ENCODE results near the gene SNED1. TPM values are rescaled to one million over a fixed set of nuclear protein-coding genes. Genes with fewer than 3 reads are reported as not detected.
"Not testable (repeated sequence)": the region's sequence is repeated elsewhere in the genome, so short reads cannot be mapped to it uniquely, and the experiment has no call there.

SNED1 gene
- total and polyA plus RNA-seq, 9 donors, result 1.3 to 4.6 (median 2.7) TPM

DNA sequence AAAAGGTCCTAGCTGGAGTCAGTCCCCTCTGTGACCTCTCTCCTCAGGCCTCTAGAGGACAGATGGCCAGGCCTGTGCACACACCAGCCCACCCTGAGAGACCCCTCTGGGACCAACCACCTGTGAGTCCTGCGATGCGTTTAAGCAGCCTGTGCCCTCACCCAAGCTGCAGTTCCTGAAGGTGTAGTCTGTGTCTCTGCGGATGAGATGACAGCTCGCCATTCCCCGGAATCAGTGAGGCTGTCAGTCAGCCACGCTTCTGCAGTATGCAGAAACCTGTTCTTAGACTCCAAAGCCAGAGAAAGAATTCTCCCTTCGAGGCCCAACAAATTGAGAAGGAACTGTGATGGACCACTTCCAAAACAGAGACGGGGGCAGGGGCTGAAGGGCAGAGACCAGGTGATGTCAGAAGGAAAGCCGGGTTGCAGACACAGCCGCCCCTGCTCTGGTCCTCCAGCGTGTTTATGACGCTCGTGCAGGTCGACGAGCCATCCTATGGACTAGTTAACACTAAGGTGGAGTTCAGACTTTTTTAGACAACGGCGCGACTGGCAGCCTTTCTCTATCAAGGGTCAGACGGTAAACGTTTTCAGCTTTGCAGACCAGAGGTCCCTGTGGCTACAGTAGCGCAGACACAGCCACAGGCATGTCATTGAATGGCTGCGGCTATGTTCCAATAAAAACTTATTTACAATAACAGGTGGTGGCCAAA, 93.5 kb downstream of the SNED1 start:
- H3K4me3 ChIP-seq (ENCODE audit: low read length), result no peak overlapping the region
- H3K36me3 ChIP-seq (ENCODE audit: control insufficient read depth, insufficient read depth, low read length), result peaks cover 78% of the 10 kb centered on the region
- DNase-seq, result no peak
- H3K9me3 ChIP-seq (replicated peaks; ENCODE audit: control insufficient read depth, low read depth, low read length), result no peaks in the 10 kb centered on the region
- no peaks in the 10 kb centered on the region for H3K27me3 ChIP-seq (ENCODE audit: control insufficient read depth, insufficient read depth, low read length)
- WGBS (ENCODE audit: insufficient coverage), result 87% methylated on average over 22 of the region's 22 CpGs
- H3K27ac ChIP-seq (ENCODE audit: low read length), result no peak overlapping the region
- H3K4me1 ChIP-seq (ENCODE audit: control insufficient read depth, insufficient read depth, low read length), result no peaks in the 10 kb centered on the region

DNA sequence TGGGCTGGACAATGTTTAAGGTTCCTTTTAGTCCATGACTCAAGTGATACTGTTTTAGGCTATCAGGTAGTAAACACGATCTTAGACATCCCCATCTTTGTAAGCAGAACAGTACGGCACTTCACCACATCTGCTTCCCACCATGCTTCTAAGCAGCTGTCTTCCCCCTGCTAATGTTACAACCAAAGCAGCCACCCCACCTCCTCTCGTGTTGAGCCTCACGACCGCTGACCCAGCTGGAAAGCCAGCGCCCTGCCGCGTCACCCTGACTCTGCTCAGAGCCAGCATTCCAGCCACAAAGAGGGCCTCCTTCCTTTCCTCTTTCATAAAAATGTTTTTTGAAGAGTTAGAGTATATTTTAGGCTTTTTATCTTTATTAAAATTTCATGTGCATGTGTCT, 94.3 kb downstream of the SNED1 start:
- H3K36me3 ChIP-seq (ENCODE audit: control insufficient read depth, insufficient read depth, low read length), result peaks cover 78% of the 10 kb centered on the region
- H3K4me3 ChIP-seq (ENCODE audit: low read length), result no peak overlapping the region
- H3K27me3 ChIP-seq (ENCODE audit: control insufficient read depth, insufficient read depth, low read length), result no peaks in the 10 kb centered on the region
- no peaks in the 10 kb centered on the region for H3K9me3 ChIP-seq (replicated peaks; ENCODE audit: control insufficient read depth, low read depth, low read length)
- DNase-seq, result no peak
- 68% methylated on average over 3 of the region's 8 CpGs for WGBS (ENCODE audit: insufficient coverage)
- no peaks in the 10 kb centered on the region for H3K4me1 ChIP-seq (ENCODE audit: control insufficient read depth, insufficient read depth, low read length)
- H3K27ac ChIP-seq (ENCODE audit: low read length), result no peak overlapping the region

DNA sequence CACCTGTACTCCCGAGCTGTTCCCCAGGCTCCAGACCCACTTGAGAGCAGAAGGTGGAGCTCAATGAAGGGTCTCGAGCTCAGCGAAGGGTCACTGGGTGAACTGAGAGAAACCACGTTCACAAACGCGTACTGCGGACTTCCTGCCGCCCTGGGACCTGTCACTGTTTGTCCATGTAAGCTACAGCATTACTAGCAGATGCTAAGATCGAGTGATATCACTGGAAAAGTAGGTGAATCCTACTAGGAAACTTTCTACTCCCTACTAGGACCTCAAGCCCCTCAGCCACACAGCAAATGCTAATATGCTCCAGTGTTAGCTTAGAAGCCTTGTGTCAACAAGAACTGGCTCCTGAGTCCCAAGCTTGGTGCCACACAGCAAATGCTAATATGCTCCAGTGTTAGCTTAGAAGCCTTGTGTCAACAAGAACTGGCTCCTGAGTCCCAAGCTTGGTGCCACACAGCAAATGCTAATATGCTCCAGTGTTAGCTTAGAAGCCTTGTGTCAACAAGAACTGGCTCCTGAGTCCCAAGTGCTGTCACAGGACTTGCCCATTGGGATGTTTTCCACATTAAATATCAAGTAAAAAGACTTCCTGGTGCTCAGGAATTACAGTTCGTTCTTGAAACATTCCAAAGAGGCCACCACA, 94.8 kb downstream of the SNED1 start:
- not testable (repeated sequence) for H3K9me3 ChIP-seq (replicated peaks; ENCODE audit: control insufficient read depth, low read depth, low read length); DNase-seq; H3K27ac ChIP-seq (ENCODE audit: low read length); H3K27me3 ChIP-seq (ENCODE audit: control insufficient read depth, insufficient read depth, low read length); H3K4me1 ChIP-seq (ENCODE audit: control insufficient read depth, insufficient read depth, low read length); H3K4me3 ChIP-seq (ENCODE audit: low read length)
- peaks cover 76% of the 10 kb centered on the region for H3K36me3 ChIP-seq (ENCODE audit: control insufficient read depth, insufficient read depth, low read length)
- 77% methylated on average over 8 of the region's 10 CpGs for WGBS (ENCODE audit: insufficient coverage)

DNA sequence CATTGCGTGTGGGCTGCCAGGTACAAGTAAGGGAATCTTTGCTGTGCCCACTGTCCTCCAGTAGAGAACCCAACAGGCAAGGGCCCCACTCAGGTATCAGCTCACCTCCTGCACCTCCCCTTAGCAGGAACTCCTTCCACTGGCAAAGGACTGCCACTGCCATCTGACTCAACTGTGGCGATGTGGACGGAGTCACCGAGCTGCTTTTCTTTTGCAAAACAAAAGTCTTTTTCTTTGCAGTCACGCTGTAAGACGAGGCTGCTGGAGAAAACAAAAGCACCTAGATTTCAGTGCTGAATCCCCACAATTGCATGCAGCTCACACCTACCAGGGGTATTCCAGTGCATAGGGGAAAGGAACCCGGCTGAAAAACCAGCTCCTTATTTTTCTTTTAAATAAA, 95.8 kb downstream of the SNED1 start:
- Histone ChIP-seq H3K36me3 (ENCODE audit: control insufficient read depth, insufficient read depth, low read length) (peaks cover 75% of the 10 kb centered on the region), H3K4me1 (ENCODE audit: control insufficient read depth, insufficient read depth, low read length) (no peaks in the 10 kb centered on the region), H3K27ac (ENCODE audit: low read length) (no peak overlapping the region), H3K9me3 (replicated peaks; ENCODE audit: control insufficient read depth, low read depth, low read length) (no peaks in the 10 kb centered on the region), H3K4me3 (ENCODE audit: low read length) (no peak overlapping the region), H3K27me3 (ENCODE audit: control insufficient read depth, insufficient read depth, low read length) (no peaks in the 10 kb centered on the region)
- WGBS (ENCODE audit: insufficient coverage), result 91% methylated on average over 5 of the region's 7 CpGs
- no peak for DNase-seq

DNA sequence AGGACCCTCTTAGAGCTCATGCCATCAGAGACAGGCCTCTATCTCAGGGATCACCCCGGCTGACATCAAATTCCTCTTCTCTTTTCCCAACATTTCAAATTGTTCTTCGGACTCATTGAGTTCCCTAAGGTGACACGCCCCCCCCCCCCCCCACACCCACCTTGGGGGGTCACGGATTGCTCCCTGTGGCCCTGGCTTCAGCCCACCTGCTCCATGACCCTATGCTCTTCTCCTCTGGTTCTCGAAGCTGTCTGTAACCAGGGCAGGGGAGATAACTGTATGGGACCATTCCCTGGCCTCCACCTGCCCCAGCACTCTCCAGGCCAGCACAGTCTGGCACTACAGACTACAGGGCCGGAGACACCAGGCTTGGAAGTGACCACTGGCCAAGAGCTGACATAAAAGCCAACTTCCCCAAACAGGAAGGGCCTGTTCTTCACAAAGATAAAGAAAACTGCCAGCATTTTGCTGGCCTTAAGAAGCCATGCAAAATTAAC, 96.6 kb downstream of the SNED1 start:
- Histone ChIP-seq H3K9me3 (replicated peaks; ENCODE audit: control insufficient read depth, low read depth, low read length) (no peaks in the 10 kb centered on the region), H3K4me3 (ENCODE audit: low read length) (no peak overlapping the region), H3K4me1 (ENCODE audit: control insufficient read depth, insufficient read depth, low read length) (no peaks in the 10 kb centered on the region), H3K36me3 (ENCODE audit: control insufficient read depth, insufficient read depth, low read length) (peaks cover 76% of the 10 kb centered on the region), H3K27ac (ENCODE audit: low read length) (no peak overlapping the region), H3K27me3 (ENCODE audit: control insufficient read depth, insufficient read depth, low read length) (no peaks in the 10 kb centered on the region)
- no peak for DNase-seq
- 81% methylated on average over 4 of the region's 6 CpGs for WGBS (ENCODE audit: insufficient coverage)

DNA sequence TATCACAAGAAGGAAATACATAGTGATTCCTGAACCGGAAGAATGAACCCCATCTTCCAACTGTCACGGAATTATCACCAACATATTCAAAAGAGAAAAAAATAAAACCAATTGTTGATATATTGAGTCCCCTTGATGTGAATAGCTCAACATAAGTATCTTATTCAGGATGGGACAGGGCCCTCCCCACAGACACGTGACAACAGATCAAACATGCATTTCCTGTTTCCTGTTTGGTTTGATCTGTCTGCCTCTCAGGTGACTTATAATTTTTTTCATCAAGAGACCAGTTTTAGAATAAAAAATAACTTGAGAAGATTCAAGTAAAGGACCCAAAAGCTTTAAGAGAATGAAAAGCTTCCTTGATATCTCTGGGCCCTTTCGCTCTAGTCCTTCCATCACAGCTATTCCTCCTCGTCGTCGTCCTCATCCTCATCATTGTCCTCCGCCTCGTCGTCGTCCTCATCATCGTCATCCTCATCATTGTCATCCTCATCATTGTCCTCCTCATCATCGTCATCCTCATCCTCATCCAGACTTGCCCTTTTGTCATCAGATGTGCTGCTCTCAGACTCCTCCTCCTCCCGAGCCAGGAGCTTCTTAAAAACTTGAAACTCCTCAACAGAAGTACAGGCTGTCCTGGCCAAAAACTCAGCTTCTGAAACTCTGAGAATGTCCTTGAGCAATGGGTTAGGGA, 97.3 kb downstream of the SNED1 start:
- 93% methylated on average over 10 of the region's 14 CpGs for WGBS (ENCODE audit: insufficient coverage)
- no peak for DNase-seq
- Histone ChIP-seq H3K27me3 (ENCODE audit: control insufficient read depth, insufficient read depth, low read length) (no peaks in the 10 kb centered on the region), H3K4me3 (ENCODE audit: low read length) (no peak overlapping the region), H3K27ac (ENCODE audit: low read length) (no peak overlapping the region), H3K4me1 (ENCODE audit: control insufficient read depth, insufficient read depth, low read length) (no peaks in the 10 kb centered on the region), H3K36me3 (ENCODE audit: control insufficient read depth, insufficient read depth, low read length) (peaks cover 75% of the 10 kb centered on the region), H3K9me3 (replicated peaks; ENCODE audit: control insufficient read depth, low read depth, low read length) (no peaks in the 10 kb centered on the region)

DNA sequence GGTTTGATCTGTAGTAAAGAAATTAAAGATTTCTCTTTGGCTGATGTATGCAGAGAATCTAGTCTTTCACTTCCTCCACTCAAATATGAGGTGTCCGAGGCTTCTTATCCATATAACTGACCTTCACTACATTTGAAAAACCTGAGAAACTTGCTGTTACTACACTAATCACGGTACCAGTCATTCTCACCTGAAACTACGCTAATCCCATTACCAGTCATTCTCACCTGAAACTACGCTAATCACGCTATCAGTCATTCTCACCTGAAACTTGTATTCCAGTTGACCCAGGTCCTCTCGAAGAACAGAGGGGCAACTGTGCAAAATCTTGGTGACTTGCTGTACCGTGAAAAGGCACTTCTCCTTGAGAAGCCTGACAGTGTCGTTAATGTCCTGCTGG, 98.6 kb downstream of the SNED1 start:
- peaks cover 63% of the 10 kb centered on the region for H3K36me3 ChIP-seq (ENCODE audit: control insufficient read depth, insufficient read depth, low read length)
- DNase-seq, result no peak
- peaks cover 6% of the 10 kb centered on the region for H3K4me1 ChIP-seq (ENCODE audit: control insufficient read depth, insufficient read depth, low read length)
- H3K4me3 ChIP-seq (ENCODE audit: low read length), result no peak overlapping the region
- no peak overlapping the region for H3K27ac ChIP-seq (ENCODE audit: low read length)
- WGBS (ENCODE audit: insufficient coverage), result 92% methylated on average over 8 of the region's 8 CpGs
- no peaks in the 10 kb centered on the region for H3K27me3 ChIP-seq (ENCODE audit: control insufficient read depth, insufficient read depth, low read length)
- H3K9me3 ChIP-seq (replicated peaks; ENCODE audit: control insufficient read depth, low read depth, low read length), result no peaks in the 10 kb centered on the region

DNA sequence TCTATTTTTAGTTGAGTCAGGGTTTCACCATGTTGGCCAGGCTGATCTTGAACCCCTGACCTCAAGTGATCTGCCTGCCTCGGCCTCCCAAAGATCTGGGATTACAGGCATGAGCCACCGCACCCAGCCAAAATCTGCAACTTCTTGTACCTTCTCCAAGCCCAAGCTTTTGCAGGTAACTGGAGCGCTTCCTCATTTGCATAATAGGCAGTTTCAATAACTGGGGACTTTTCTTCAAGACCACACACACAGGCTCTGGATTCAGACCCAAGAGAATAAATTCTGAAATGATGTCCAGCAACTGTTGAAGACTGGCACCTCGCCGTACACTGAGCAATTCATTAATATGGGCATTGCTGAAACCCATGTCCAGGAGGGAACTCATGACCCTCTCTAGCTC, 100.8 kb downstream of the SNED1 start:
- no peak overlapping the region for H3K27ac ChIP-seq (ENCODE audit: low read length)
- no peak overlapping the region for H3K4me3 ChIP-seq (ENCODE audit: low read length)
- H3K4me1 ChIP-seq (ENCODE audit: control insufficient read depth, insufficient read depth, low read length), result peaks cover 15% of the 10 kb centered on the region
- no peaks in the 10 kb centered on the region for H3K27me3 ChIP-seq (ENCODE audit: control insufficient read depth, insufficient read depth, low read length)
- no peaks in the 10 kb centered on the region for H3K9me3 ChIP-seq (replicated peaks; ENCODE audit: control insufficient read depth, low read depth, low read length)
- no peak for DNase-seq
- 95% methylated on average over 5 of the region's 5 CpGs for WGBS (ENCODE audit: insufficient coverage)
- peaks cover 49% of the 10 kb centered on the region for H3K36me3 ChIP-seq (ENCODE audit: control insufficient read depth, insufficient read depth, low read length)

DNA sequence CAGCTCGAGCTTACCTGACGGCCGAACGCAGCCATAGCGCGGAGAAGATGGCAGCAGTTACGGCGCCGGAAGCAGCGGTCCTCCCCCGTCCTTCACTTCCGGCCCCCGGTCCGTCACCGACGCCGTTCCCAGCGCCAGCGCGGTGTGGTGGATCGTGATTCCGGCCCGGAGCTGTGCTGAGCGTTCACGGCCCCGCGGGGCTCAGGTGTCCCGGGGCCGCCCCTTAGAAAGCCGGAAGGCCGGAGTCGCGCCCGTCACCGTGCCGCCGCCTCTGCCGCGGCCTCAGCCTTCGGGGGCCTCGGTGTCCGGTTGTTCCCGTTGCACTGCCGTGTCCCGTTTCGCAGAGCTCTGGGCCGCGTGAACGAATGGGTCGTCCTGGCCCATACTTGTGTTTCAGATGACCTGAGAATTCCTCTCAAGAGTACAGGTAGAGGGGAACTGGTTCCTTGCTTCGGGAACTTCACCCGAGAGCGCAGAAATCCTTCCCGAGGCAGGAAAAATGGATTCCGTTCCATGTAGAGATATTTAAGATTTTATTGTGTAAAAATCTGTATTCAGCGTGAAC, 103.9 kb downstream of the SNED1 start, which contains the start of gene MTERF4:
TSS of gene MTERF4 (minus strand) at position 49 of the 565 bp plus-strand sequence. CDS start at position 35, 14 bp downstream.
- Histone ChIP-seq H3K36me3 (ENCODE audit: control insufficient read depth, insufficient read depth, low read length) (peaks cover 26% of the 10 kb centered on the region), H3K9me3 (replicated peaks; ENCODE audit: control insufficient read depth, low read depth, low read length) (no peaks in the 10 kb centered on the region), H3K27me3 (ENCODE audit: control insufficient read depth, insufficient read depth, low read length) (no peaks in the 10 kb centered on the region), H3K27ac (ENCODE audit: low read length) (peak within 1 kb of the TSS; percentile 87), H3K4me3 (ENCODE audit: low read length) (peak within 1 kb of the TSS; percentile 91), H3K4me1 (ENCODE audit: control insufficient read depth, insufficient read depth, low read length) (peaks cover 15% of the 10 kb centered on the region)
- DNase-seq, result peak; percentile 93
- under 1% methylated on average over 47 of the region's 56 CpGs for WGBS (ENCODE audit: insufficient coverage)

DNA sequence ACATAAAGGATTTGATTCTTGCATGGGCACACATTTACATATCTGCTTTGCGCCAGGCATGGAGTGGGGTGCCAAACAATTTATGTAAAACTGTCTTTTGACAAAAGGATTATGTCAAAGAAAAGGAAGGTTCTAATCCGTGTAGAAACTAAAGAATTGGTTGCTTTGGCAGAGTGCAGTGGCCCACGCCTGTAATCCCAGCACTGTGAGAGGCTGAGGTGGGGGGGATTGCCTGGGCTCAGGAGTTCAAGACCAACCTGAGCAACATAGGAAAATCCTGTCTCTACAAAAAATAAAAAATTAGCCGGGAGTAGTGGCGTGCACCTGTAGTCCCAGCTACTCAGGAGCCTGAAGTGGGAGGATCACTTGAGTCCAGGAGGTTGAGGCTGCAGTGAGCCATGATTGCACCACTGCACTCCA, 104.8 kb downstream of the SNED1 start:
- Histone ChIP-seq H3K4me1 (ENCODE audit: control insufficient read depth, insufficient read depth, low read length) (peaks cover 15% of the 10 kb centered on the region), H3K27ac (ENCODE audit: low read length) (no peak overlapping the region), H3K9me3 (replicated peaks; ENCODE audit: control insufficient read depth, low read depth, low read length) (no peaks in the 10 kb centered on the region), H3K4me3 (ENCODE audit: low read length) (peak overlapping the region; percentile 91), H3K27me3 (ENCODE audit: control insufficient read depth, insufficient read depth, low read length) (no peaks in the 10 kb centered on the region), H3K36me3 (ENCODE audit: control insufficient read depth, insufficient read depth, low read length) (peaks cover 19% of the 10 kb centered on the region)
- 30% methylated on average over 2 of the region's 5 CpGs for WGBS (ENCODE audit: insufficient coverage)
- DNase-seq, result no peak
